Measurements from ENCODE around the gene HBS1L. TPM values are rescaled to one million over a fixed set of nuclear protein-coding genes. Genes with fewer than 3 reads are reported as not detected.

Gene HBS1L
- total and polyA plus RNA-seq, 9 of the 15 experiments (the other 6 are each of a cell fraction or from before 2014, with no cell fraction given), result 101 to 199 (median 145) TPM

GRCh38 chr6:134950482-134950881, 104.1 kb downstream of the HBS1L start:
- BruUV-seq (replicated peaks), result no TSS peak
- Histone ChIP-seq H3K9me3 (replicated peaks; ENCODE audit: control insufficient read depth, insufficient read depth, low read depth, low read length) (no peaks in the 10 kb centered on the region), H3K4me1 (replicated peaks in 1 of 2; ENCODE audit: control insufficient read depth in 2 of 2, insufficient read depth in 2 of 2, low read length in 2 of 2) (no peaks in the 10 kb centered on the region; a peak in 1 of 5 replicates), H3K36me3 (ENCODE audit: control insufficient read depth, insufficient read depth, low read length) (no peaks in the 10 kb centered on the region), H3K9me1 (ENCODE audit: control insufficient read depth, insufficient read depth, low read length) (no peaks in the 10 kb centered on the region), H2AFZ (ENCODE audit: low read depth, low read length) (no peak overlapping the region), H3K9ac (ENCODE audit: insufficient read depth in 1 of 2, low read depth in 2 of 2, low read length in 2 of 2) (no peak overlapping the region), H3K27ac (ENCODE audit: extremely low read depth, low read depth, low read length) (no peak overlapping the region), H4K20me1 (replicated peaks; ENCODE audit: control insufficient read depth, insufficient read depth, low read length) (no peaks in the 10 kb centered on the region), H3K79me2 (ENCODE audit: control insufficient read depth, insufficient read depth, low read length) (no peaks in the 10 kb centered on the region), H3K4me3 (no peak overlapping the region), H3K4me2 (ENCODE audit: insufficient read depth, low read length) (no peak overlapping the region), H3K27me3 (ENCODE audit: control insufficient read depth in 2 of 2, insufficient read depth in 2 of 2, low read length in 2 of 2) (no peaks in the 10 kb centered on the region)
- ChIA-PET POLR2A (interaction anchor here (0.8 kb wide), 1 partner anchor 18 kb away, joined by 3 read pairs; no protein-coding TSS in a partner anchor), CTCF (ENCODE audit: low intra/inter-chr PET ratio) (no interaction called here)
- DNase-seq (ENCODE audit: extremely low read depth in 1 of 4, low spot score in 3 of 4) (no peak), FAIRE-seq (no peak), ATAC-seq (no peak)
- in situ Hi-C loops (cut with MboI) (no loop called here), intact Hi-C loops (cut with micrococcal nuclease) (no loop called here)
- TF ChIP-seq CCNT2 (IDR thresholded peaks at IDR 0.05; ENCODE audit: borderline replicate concordance, extremely low read depth, insufficient read length, low read depth, low read length), result no peak
- no peak for TF ChIP-seq ZFPM2 (CRISPR knock-in tag; IDR thresholded peaks at IDR 0.05)
- TF ChIP-seq NUFIP1 (IDR thresholded peaks at IDR 0.05; ENCODE audit: partially characterized antibody), result no peak
- no peak for TF ChIP-seq POLR2G (IDR thresholded peaks at IDR 0.05; ENCODE audit: low read depth, low read length)
- no peak for TF ChIP-seq HNRNPK (IDR thresholded peaks at IDR 0.05; ENCODE audit: low read depth, low read length, poor library complexity, severe bottlenecking)
- no peak for TF ChIP-seq RBM15 (IDR thresholded peaks at IDR 0.05; ENCODE audit: insufficient read depth, low read length)
- TF ChIP-seq PRMT5 (CRISPR knock-in tag; IDR thresholded peaks at IDR 0.05), result no peak
- no peak for TF ChIP-seq XRCC5 (IDR thresholded peaks at IDR 0.05; ENCODE audit: low read depth, low read length)
- no peak for TF ChIP-seq KHSRP (IDR thresholded peaks at IDR 0.05)
- no peak for TF ChIP-seq ZKSCAN8 (CRISPR knock-in tag; IDR thresholded peaks at IDR 0.05)
- TF ChIP-seq ZNF436 (CRISPR knock-in tag; IDR thresholded peaks at IDR 0.05), result no peak
- no peak for TF ChIP-seq CUX1 (CRISPR knock-in tag; IDR thresholded peaks at IDR 0.05)
- 3% methylated on average over 2 of the region's 2 CpGs for WGBS (ENCODE audit: insufficient coverage, low coverage, missing lambda C conversion rate)
